OCI-LY7 (cell line): ENCODE results near the gene CASZ1. TPM values are rescaled to one million over a fixed set of nuclear protein-coding genes. Genes with fewer than 3 reads are reported as not detected.

ENCODE experiments used
- BruUV-seq: library from RNA; stranded (reverse); fragments of 400-500 nt; replicated peaks from 2 replicates; lab custom pipeline; 2021; lab: Mats Ljungman, UMichigan
- CTCF ChIA-PET: fragments of 300-600 bp; sonication (Branson Sonifier 250); formaldehyde crosslinking; loops from one replicate; lab custom pipeline; 2022; ENCODE audit warnings: antibody characterized with exemption; ENCODE audit not compliant: unreplicated experiment; lab: Charles Lee
- POLR2A ChIA-PET: fragments of 300-600 bp; sonication (Branson Sonifier 250); formaldehyde crosslinking; loops from one replicate; lab custom pipeline; 2022; ENCODE audit warnings: antibody characterized with exemption; lab: Charles Lee
- DNase-seq: peaks from one replicate; pipeline ENCODE4 v3.0.0-alpha.2; 2015; ENCODE audit warnings: low spot score
- H2AFZ ChIP-seq: fragments of 200-600 bp; sonication (generic), shearing (Covaris generic); 2 replicates; pipeline ENCODE4 v1.6.1; 2014; ENCODE audit warnings: mild to moderate bottlenecking, antibody characterized with exemption, low read length, moderate library complexity
- H3K27ac ChIP-seq: fragments of 200-600 bp; sonication (generic); 2 replicates; pipeline ENCODE4 v1.5.1; 2014; ENCODE audit warnings: mixed run types, low read depth, mild to moderate bottlenecking, moderate library complexity, low read length, inconsistent platforms; ENCODE audit not compliant: poor library complexity, severe bottlenecking
- H3K36me3 ChIP-seq: fragments of 200-600 bp; sonication (generic); 2 replicates; pipeline ENCODE4 v1.6.1; 2014; ENCODE audit warnings: mild to moderate bottlenecking, antibody characterized with exemption, low read length, moderate library complexity, mixed read lengths; ENCODE audit not compliant: insufficient read depth
- H3K4me1 ChIP-seq: fragments of 200-600 bp; sonication (generic); 2 replicates; pipeline ENCODE4 v1.5.1; 2014; ENCODE audit warnings: mild to moderate bottlenecking, low read length; ENCODE audit not compliant: insufficient read depth, poor library complexity, severe bottlenecking
- H3K4me2 ChIP-seq: fragments of 200-600 bp; sonication (generic); 2 replicates; pipeline ENCODE4 v1.6.1; 2014; ENCODE audit warnings: mild to moderate bottlenecking, low read length
- H3K4me3 ChIP-seq: fragments of 200-600 bp; sonication (generic); 2 replicates; pipeline ENCODE4 v1.5.1; 2014; ENCODE audit warnings: mild to moderate bottlenecking, low read depth, low read length; ENCODE audit not compliant: poor library complexity, severe bottlenecking
- H3K79me2 ChIP-seq: fragments of 200-600 bp; sonication (generic); 2 replicates; pipeline ENCODE4 v1.6.1; 2016; ENCODE audit warnings: low read depth, mild to moderate bottlenecking, low read length, moderate library complexity, mixed read lengths; ENCODE audit not compliant: insufficient read depth
- H3K9me2 ChIP-seq: fragments of 200-600 bp; sonication (generic); 2 replicates; pipeline ENCODE4 v1.6.1; 2016; ENCODE audit warnings: mild to moderate bottlenecking, low read length, mixed read lengths; ENCODE audit not compliant: insufficient read depth
- H3K9me3 ChIP-seq: fragments of 200-600 bp; sonication (generic); 2 replicates; pipeline ENCODE4 v1.6.1; 2014; ENCODE audit warnings: mild to moderate bottlenecking, mixed run types, low read length, mixed read lengths
- H4K20me1 ChIP-seq: fragments of 200-600 bp; sonication (generic); 2 replicates; pipeline ENCODE4 v1.6.1; 2014; ENCODE audit warnings: mild to moderate bottlenecking, antibody characterized with exemption, low read length, moderate library complexity, mixed read lengths; ENCODE audit not compliant: insufficient read depth
- EZH2phosphoT487 ChIP-seq: fragments of 200-600 bp; sonication (generic); IDR thresholded peaks from 2 replicates; pipeline ENCODE4 v1.6.1; 2018; ENCODE audit warnings: low read depth, borderline replicate concordance, mild to moderate bottlenecking, mixed run types, antibody characterized with exemption, low read length, moderate library complexity, mixed read lengths
- intact Hi-C: fragments of 100-400 bp; cut with micrococcal nuclease; formaldehyde crosslinking; loops from one replicate; pipeline ENCODE4 v1.10.0; 2022; ENCODE audit not compliant: unreplicated experiment
- total RNA-seq, 2 experiments: library from RNA; depleted of rRNA in 1 of 2; stranded (reverse); fragments of >200 nt in 1 of 2; shearing (Covaris generic) in 1 of 2; gene quantifications; 2 replicates each; pipeline ENCODE4 v1.2.3, GENCODE V29; 2014 to 2022
- TF ChIP-seq, protein P1 (sequence below): fragments of 200-600 bp; sonication (generic); conservative IDR thresholded peaks from 2 replicates; pipeline ENCODE4 v1.5.1; 2014; ENCODE audit warnings: mild to moderate bottlenecking, antibody characterized with exemption, low read length, moderate library complexity, mixed read lengths

CASZ1 gene
- total RNA-seq, 2 experiments from 2014 or later, result 3.3 to 3.9 TPM

DNA sequence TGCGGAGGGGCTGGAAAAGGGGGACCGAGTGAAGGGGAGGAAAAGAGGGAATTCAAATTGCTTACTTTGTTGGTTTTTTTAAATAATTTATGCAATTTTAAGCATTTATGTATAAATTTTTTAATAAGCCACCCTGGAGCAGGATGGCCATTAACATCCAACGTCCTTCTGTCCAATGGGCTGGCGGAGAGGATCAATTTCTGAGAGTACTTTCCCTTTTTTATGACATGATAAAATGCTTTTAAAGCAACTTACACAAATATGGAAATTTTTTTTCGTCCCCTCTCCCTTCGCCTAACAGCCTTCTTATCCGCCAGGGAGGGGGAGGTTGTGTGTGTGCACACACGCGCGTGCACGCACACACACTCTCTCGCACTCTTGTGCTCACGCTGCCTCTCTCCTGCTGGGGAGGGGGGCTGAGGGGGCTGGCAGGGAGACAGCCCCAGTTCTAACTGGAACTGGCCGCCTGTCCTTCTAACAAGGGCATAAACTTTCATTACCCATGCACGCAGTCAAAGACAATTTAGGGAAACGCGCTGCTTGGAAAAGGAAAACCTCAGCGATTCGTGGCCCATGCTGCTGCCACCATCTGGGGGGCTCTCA lies 123.2 kb downstream of the CASZ1 start:
- DNase-seq, result no peak
- BruUV-seq, result no TSS peak
- no peaks in the 10 kb centered on the region for H3K9me3 ChIP-seq
- no peaks in the 10 kb centered on the region; the same call in 1 of the 2 replicates for H4K20me1 ChIP-seq
- intact Hi-C loops, result no loop called here
- H3K36me3 ChIP-seq, result no peaks in the 10 kb centered on the region
- no peaks in the 10 kb centered on the region for H3K79me2 ChIP-seq
- POLR2A ChIA-PET, result no interaction called here
- no peaks in the 10 kb centered on the region for H3K9me2 ChIP-seq
- no peak overlapping the region for H2AFZ ChIP-seq
- TF ChIP-seq, protein P1, sequence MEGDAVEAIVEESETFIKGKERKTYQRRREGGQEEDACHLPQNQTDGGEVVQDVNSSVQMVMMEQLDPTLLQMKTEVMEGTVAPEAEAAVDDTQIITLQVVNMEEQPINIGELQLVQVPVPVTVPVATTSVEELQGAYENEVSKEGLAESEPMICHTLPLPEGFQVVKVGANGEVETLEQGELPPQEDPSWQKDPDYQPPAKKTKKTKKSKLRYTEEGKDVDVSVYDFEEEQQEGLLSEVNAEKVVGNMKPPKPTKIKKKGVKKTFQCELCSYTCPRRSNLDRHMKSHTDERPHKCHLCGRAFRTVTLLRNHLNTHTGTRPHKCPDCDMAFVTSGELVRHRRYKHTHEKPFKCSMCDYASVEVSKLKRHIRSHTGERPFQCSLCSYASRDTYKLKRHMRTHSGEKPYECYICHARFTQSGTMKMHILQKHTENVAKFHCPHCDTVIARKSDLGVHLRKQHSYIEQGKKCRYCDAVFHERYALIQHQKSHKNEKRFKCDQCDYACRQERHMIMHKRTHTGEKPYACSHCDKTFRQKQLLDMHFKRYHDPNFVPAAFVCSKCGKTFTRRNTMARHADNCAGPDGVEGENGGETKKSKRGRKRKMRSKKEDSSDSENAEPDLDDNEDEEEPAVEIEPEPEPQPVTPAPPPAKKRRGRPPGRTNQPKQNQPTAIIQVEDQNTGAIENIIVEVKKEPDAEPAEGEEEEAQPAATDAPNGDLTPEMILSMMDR, result no peak
- TF ChIP-seq EZH2phosphoT487, result no peak
- H3K4me2 ChIP-seq, result no peak overlapping the region
- no peak overlapping the region for H3K4me3 ChIP-seq
- CTCF ChIA-PET, result no interaction called here
- H3K4me1 ChIP-seq, result no peaks in the 10 kb centered on the region
- H3K27ac ChIP-seq, result no peak overlapping the region

DNA sequence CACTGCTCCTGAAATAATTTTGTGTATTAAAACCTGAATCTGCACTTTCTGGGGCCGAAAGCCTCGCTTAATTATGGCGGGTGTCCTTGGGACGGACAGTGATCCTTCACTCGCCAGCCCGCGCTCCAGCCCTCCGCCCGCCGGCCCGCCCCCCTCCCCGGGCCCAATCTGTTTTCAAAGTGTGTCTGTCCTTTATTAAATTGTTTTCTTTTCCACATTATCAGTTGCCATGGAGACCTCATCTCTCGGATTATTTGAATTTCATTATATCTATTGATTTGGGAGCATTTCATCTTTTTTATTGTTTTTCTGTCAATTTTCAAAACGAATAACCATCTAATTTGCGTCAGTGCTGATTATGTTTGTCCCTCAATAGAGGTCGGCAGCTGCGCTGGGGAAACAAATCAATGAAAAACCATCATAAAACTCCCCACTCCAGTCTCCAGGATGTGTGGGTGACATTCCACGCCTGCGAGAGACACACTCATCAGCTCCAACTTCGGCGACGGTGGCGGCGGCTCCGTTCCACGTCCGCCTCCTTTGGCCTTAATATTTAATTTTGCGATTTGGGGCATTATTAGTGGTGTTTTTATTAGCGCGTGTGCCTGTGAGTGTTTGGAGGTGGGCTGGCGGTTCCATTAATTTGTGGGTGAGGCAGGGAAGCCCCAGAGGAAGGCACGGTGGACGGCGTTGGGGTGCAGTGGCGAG lies 123.9 kb downstream of the CASZ1 start:
- Histone ChIP-seq H3K4me2 (no peak overlapping the region), H3K4me1 (no peaks in the 10 kb centered on the region), H3K79me2 (no peaks in the 10 kb centered on the region), H3K36me3 (no peaks in the 10 kb centered on the region), H3K27ac (no peak overlapping the region), H2AFZ (no peak overlapping the region), H4K20me1 (no peaks in the 10 kb centered on the region; the same call in 1 of the 2 replicates), H3K4me3 (no peak overlapping the region), H3K9me2 (no peaks in the 10 kb centered on the region), H3K9me3 (no peaks in the 10 kb centered on the region)
- TF ChIP-seq, protein P1, result no peak
- no peak for TF ChIP-seq EZH2phosphoT487
- DNase-seq, result no peak
- intact Hi-C loops, result no loop called here
- CTCF ChIA-PET, result no interaction called here
- no TSS peak for BruUV-seq
- POLR2A ChIA-PET, result no interaction called here
